H1 (cell line): ENCODE measurements around the gene FAM163A. TPM values are rescaled to one million over a fixed set of nuclear protein-coding genes. Genes with fewer than 3 reads are reported as not detected.

Experiments used
- CREB1 ChIP-seq: IDR thresholded peaks from 2 replicates; pipeline ENCODE4 v1.6.1; 2012; ENCODE audit warnings: inconsistent platforms
- CTBP2 ChIP-seq: IDR thresholded peaks from 2 replicates; pipeline ENCODE4 v1.7.0; 2011; ENCODE audit warnings: borderline replicate concordance, mild to moderate bottlenecking, moderate library complexity, mixed read lengths, low read length; ENCODE audit not compliant: insufficient read depth, insufficient read length
- JUND ChIP-seq: IDR thresholded peaks from 2 replicates; pipeline ENCODE4 v1.6.1; 2011; ENCODE audit warnings: mild to moderate bottlenecking, improper control_type of control experiment, low read length
- SIN3A ChIP-seq, 2 experiments: IDR thresholded peaks in 1 of 2; conservative IDR thresholded peaks in 1 of 2; 2 replicates each; pipeline ENCODE4 v1.6.1; 2011 to 2012; ENCODE audit warnings: low read length in 2 of 2, improper control_type of control experiment in 1 of 2, low read depth in 1 of 2, mild to moderate bottlenecking in 1 of 2
- polyA plus RNA-seq, 7 experiments: library from polyadenylated mRNA; depleted of rRNA in 3 of 7; stranded (reverse) in 5 of 7; unstranded in 2 of 7; fragments of >200 nt in 5 of 7; fragments of 200-250 nt in 2 of 7; gene quantifications; 1 replicate in 5 of 7; 2 replicates in 1 of 7; 4 replicates in 1 of 7; pipeline versions ENCODE4 v1.2.1 to v1.2.3, GENCODE V29; 2011 to 2013; ENCODE audit warnings: missing spikeins in 2 of 7, mixed read lengths in 2 of 7
- total RNA-seq: library from RNA; stranded (reverse); fragmentation: NEBNext Ultra II Directional; extraction: Animal tissue kit (Norgen Biotek cat#: 25700); gene quantifications from 2 replicates; pipeline ENCODE4 v1.2.1, GENCODE V29; 2021

The FAM163A gene
- total and polyA plus RNA-seq, 2 of the 8 experiments (the other 6 are each of a cell fraction or from before 2014, with no cell fraction given) = 0.13 to 0.18 TPM

DNA sequence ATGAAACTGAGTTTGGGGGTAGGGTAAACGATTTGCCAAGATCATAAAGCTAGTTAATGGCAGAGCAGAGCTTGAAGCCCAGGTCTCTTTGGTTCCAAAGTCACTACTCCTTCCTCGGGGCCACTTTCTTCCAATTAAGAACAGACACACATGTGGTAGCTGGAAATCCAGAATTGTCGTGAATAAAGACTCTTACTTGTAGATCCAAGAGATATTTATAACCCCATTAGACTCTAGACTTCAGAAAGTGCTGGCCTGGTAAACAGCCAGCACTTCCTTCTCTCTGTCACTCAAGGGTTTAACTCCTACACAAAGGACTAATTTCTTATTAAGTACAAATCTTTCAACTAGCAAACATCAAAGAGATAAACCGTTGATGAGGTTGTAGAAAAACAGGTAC is 2.7 kb downstream of the FAM163A start (continued):
- TF ChIP-seq CTBP2 (no peak), JUND (no peak), CREB1 (no peak), SIN3A (conservative IDR thresholded peaks at IDR 0.05 in 1 of 2, IDR thresholded peaks at IDR 0.05 in 1 of 2; ENCODE audit: low read depth in 1 of 2, low read length in 2 of 2) (no peak)
